Testis (tissue), 3 donors: ENCODE data around the gene LTBR. TPM values are rescaled to one million over a fixed set of nuclear protein-coding genes. Genes with fewer than 3 reads are reported as not detected.
A peak's percentile ranks its signal among the peaks of the same experiment; 100 is the strongest.

ENCODE experiments used
- DNase-seq: peaks from one replicate; pipeline ENCODE4 v3.0.0-alpha.2; 2019
- H3K27ac ChIP-seq, 2 donors: fragments of 200-600 bp; sonication (generic); one replicate each; pipeline ENCODE4 v1.5.1; 2019
- H3K27me3 ChIP-seq: fragments of 200-600 bp; sonication (generic); one replicate; pipeline ENCODE4 v1.5.1; 2019
- H3K36me3 ChIP-seq: fragments of 200-600 bp; sonication (generic); one replicate; pipeline ENCODE4 v1.5.1; 2017; ENCODE audit warnings: low read depth; ENCODE audit errors: missing control alignments
- H3K4me1 ChIP-seq: fragments of 200-600 bp; sonication (generic); one replicate; pipeline ENCODE4 v1.5.1; 2019
- H3K4me3 ChIP-seq, 2 donors: fragments of 200-600 bp; sonication (generic); one replicate each; pipeline ENCODE4 v1.5.1; 2017 to 2019
- H3K9me3 ChIP-seq: fragments of 200-600 bp; sonication (generic); one replicate; pipeline ENCODE4 v1.5.1; 2017
- POLR2A ChIP-seq: fragments of 450-650 bp; IDR thresholded peaks from one replicate; pipeline ENCODE4 v1.6.1; 2017; ENCODE audit warnings: antibody characterized with exemption, mild to moderate bottlenecking, moderate library complexity
- WGBS, 2 donors: methylation state at CpG; one replicate each; pipeline ENCODE4 v1.1.5; 2018; 5-methylcytosine and 5-hydroxymethylcytosine counted together
- intact Hi-C: fragments of 100-400 bp; cut with DNase I; formaldehyde crosslinking; loops from one replicate; pipeline ENCODE4 v1.15.1; 2023; ENCODE audit warnings: low total_unique reads
- polyA plus RNA-seq: library from polyadenylated mRNA; stranded (reverse); fragments of 350-450 nt; fragmentation: Illumina TruSeq; extraction: RNeasy Lipid Tissue Mini Kit (QIAGEN cat#74804); gene quantifications from one replicate; pipeline ENCODE4 v1.2.3, GENCODE V29; 2014; ENCODE audit warnings: low read depth, low replicate concordance; ENCODE audit not compliant: insufficient read depth
- total RNA-seq, 2 donors: library from RNA; depleted of rRNA; stranded (reverse); fragments of >200 nt; gene quantifications; one replicate each; pipeline ENCODE4 v1.2.3, GENCODE V29; 2016
- TF ChIP-seq, protein P1 (sequence below), 3 experiments: fragments of 450-650 bp in 2 of 3; fragments of 200-600 bp in 1 of 3; sonication (generic) in 1 of 3; IDR thresholded peaks; one replicate each; pipeline ENCODE4 v1.5.1; 2016 to 2019; ENCODE audit warnings: antibody characterized with exemption in 3 of 3, mild to moderate bottlenecking in 2 of 3, moderate library complexity in 1 of 3

Gene LTBR
- total and polyA plus RNA-seq, 3 donors from 2014 or later = 36.6 to 112 (median 81.3) TPM

DNA sequence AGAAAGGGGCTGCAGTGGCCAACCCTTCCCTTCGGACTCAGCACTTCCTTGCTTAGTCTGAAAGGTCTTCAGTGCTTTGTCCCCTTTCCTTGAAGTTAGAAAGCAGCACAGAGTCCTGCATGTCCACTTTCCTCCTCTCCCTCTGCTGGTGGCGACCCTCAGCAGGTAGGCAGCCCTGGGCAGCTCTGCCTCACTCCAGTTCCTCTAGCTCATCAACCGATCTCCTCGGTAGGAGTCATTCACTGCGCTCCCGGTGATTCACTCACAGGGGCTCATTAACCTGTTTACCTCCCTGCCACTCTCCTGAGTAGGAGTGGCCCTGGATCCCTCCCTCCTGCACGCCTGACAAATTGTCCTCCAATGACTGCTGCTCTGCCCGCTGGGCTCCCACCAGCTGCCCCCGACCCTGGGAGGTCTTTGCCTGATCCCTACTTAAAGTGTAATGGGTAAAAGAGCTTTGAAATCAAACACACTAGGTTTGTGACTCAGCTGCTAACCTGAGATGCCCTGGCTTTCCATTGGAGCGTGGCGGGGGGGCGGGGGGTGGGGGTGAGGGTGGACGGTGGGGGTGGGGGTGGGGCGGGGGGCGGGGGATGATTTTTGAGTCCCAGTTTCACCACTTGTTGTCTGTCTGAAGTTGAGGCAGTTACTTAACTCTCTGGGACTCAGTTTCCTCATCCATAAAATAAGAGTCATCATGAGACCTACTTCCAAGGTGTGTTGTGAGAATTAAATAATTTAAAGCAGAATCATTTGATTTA, 12.8 kb upstream of the LTBR start:
- H3K4me1 ChIP-seq = peaks cover 20% of the 10 kb centered on the region
- no peaks in the 10 kb centered on the region for H3K27me3 ChIP-seq
- no peak overlapping the region for H3K4me3 ChIP-seq
- H3K36me3 ChIP-seq = no peaks in the 10 kb centered on the region
- no peak for TF ChIP-seq POLR2A
- TF ChIP-seq, protein P1, sequence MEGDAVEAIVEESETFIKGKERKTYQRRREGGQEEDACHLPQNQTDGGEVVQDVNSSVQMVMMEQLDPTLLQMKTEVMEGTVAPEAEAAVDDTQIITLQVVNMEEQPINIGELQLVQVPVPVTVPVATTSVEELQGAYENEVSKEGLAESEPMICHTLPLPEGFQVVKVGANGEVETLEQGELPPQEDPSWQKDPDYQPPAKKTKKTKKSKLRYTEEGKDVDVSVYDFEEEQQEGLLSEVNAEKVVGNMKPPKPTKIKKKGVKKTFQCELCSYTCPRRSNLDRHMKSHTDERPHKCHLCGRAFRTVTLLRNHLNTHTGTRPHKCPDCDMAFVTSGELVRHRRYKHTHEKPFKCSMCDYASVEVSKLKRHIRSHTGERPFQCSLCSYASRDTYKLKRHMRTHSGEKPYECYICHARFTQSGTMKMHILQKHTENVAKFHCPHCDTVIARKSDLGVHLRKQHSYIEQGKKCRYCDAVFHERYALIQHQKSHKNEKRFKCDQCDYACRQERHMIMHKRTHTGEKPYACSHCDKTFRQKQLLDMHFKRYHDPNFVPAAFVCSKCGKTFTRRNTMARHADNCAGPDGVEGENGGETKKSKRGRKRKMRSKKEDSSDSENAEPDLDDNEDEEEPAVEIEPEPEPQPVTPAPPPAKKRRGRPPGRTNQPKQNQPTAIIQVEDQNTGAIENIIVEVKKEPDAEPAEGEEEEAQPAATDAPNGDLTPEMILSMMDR (IDR thresholded peaks at IDR 0.05) = no peak
- intact Hi-C loops = no loop called here
- no peaks in the 10 kb centered on the region for H3K9me3 ChIP-seq
- no peak overlapping the region for H3K27ac ChIP-seq
- no peak for DNase-seq
- 72 to 78% methylated on average over 14 to 15 of the region's 15 CpGs for WGBS, 2 donors

DNA sequence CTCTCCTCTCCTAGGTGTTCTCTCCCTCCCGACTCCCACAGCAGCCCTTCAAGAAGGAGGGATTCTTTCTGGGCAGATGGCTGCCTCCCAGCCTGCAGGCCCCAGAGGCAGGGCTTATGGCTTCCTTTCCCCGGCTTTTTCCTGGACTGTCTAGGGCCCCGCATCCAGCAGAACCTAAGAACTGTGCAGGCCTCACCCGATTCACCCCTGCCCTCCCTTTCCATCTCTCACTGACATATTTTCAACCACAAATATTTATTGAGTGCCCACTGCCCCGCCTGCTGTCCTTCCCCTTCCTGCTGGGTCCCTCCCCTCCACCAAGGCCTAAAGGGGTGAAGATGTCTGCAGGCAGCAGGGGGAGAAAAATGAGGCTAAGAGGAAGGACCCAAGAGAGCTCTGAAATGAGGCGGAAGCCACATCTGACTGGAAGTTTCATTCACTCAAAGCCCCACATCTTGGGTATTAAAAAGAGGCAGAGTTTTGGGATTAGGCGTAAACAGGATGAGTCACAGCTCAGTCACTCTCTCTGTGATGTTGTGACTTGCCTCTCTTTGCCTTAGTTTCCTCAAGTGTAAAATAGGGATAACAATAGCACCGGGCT, 11.5 kb upstream of the LTBR start:
- no peak for DNase-seq
- Histone ChIP-seq H3K4me3 (no peak overlapping the region), H3K27ac (no peak overlapping the region), H3K4me1 (peaks cover 34% of the 10 kb centered on the region), H3K27me3 (no peaks in the 10 kb centered on the region), H3K36me3 (no peaks in the 10 kb centered on the region), H3K9me3 (no peaks in the 10 kb centered on the region)
- 56 to 63% methylated on average over 8 of the region's 8 CpGs for WGBS, 2 donors
- no peak for TF ChIP-seq POLR2A
- TF ChIP-seq, protein P1 (IDR thresholded peaks at IDR 0.05) = no peak
- intact Hi-C loops = no loop called here

DNA sequence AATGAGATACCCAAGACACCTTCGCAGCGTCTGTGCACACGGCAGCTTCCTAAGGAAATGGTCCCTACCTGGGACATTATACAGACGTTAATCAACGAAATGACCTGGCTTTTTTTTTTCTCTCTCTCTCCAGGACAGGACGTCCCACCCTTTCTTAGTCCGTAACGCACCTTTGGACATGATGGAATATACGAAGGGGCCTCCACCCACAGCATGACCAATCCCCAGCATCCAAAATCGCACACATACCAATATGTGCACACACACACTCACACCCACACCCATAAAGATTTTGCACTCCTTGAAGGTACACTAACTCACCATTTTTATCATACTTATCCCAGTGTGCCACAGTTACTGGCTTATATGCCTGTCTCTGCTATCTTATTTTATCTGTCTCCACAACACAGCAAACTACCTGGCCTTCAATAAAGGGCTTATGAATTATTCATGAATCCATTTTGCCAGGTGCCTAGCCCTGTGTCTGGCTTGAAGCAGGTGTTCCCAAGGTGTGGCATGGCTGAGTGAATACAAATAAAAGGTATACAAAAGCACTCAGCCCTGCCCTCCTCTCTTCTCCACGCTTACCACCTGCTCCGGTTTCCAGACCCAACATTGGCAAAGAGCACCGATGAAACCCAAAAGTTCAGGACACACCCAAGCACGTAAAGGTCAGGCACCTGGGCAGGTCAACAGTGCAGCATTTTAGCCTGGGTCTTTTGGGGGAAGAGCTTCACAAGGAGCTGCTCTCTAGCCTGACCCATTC, 10.8 kb upstream of the LTBR start:
- H3K4me3 ChIP-seq = no peak overlapping the region
- no peak for DNase-seq
- H3K27me3 ChIP-seq = no peaks in the 10 kb centered on the region
- 86 to 88% methylated on average over 14 of the region's 14 CpGs for WGBS, 2 donors
- H3K4me1 ChIP-seq = peaks cover 38% of the 10 kb centered on the region
- H3K9me3 ChIP-seq = no peaks in the 10 kb centered on the region
- no peaks in the 10 kb centered on the region for H3K36me3 ChIP-seq
- no peak overlapping the region for H3K27ac ChIP-seq
- TF ChIP-seq, protein P1 (IDR thresholded peaks at IDR 0.05) = no peak
- no peak for TF ChIP-seq POLR2A
- intact Hi-C loops = no loop called here

DNA sequence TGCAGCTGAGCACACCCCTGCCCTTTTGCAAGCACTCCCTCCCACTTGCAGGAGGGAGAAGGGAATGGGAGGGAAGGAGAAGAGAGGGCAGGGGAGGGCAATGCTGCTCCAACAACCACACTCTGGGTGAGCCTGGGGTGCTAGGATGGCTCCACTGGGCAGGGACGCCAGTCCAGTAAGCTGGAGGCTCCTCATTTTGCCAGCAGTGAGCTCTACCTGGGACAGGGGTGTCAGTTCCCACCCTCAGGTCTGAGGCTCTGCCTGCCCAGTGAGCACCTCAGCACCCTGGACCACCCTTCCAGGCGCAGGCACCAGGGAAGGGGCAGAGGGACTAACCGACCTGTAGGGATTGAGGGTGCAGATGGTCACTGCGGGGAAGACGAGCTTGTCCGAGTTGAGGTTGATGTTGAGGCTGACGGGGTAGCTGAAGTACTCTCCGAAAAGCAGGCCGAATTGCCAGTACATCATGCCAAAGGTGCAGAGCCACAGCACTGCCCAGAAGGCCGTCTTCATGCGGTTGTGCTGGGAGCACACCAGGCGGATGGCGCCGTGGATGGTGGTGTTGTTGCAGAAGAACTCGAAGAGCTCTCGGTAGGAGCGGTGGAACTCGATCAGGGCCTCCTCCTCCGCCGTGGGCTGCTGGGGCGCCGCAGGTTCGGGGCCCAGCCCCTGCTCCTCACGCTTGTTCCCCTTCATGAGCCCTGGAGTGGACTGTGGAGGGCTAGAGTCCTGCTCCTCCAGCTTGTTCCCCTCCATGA, 9.8 kb upstream of the LTBR start:
- DNase-seq = no peak
- intact Hi-C loops = no loop called here
- H3K27ac ChIP-seq = peak overlapping the region; percentile 68 to 77

More for the DNA sequence above, 9.8 kb upstream of the LTBR start:
- H3K4me3 ChIP-seq = no peak overlapping the region
- 90 to 93% methylated on average over 14 to 24 of the region's 24 CpGs for WGBS, 2 donors
- no peaks in the 10 kb centered on the region for H3K9me3 ChIP-seq
- H3K27me3 ChIP-seq = no peaks in the 10 kb centered on the region
- H3K36me3 ChIP-seq = no peaks in the 10 kb centered on the region
- TF ChIP-seq, protein P1 (IDR thresholded peaks at IDR 0.05) = no peak
- no peak for TF ChIP-seq POLR2A
- peaks cover 38% of the 10 kb centered on the region for H3K4me1 ChIP-seq
